HG03064 (cell line): ENCODE data around the gene EMX1.
"Not testable (repeated sequence)": the region's sequence is repeated elsewhere in the genome, so short reads cannot be mapped to it uniquely, and the experiment has no call there.

Experiments used
- ATAC-seq: cut with Tn5 transposase; IDR thresholded peaks from one replicate; pipeline ENCODE4 v1.9.1; 2021; ENCODE audit warnings: low read depth; ENCODE audit not compliant: unreplicated experiment

EMX1 gene

DNA sequence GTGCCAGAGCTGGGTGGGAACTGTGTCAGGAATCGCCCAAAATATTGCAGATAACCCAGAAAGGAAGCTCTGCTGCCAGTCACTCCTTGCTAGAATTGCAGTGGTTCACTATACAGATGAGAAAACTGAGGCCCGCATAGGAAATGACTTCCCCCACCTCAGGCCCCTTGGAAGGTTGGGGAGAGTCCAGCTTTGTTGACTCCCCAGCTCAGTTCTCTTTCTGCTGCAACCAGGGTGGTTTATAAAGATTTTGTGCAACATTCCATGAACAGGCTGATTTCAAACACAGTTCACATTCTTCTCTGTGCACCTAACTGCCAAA, 18.8 kb upstream of the EMX1 start:
- ATAC-seq, result no peak

DNA sequence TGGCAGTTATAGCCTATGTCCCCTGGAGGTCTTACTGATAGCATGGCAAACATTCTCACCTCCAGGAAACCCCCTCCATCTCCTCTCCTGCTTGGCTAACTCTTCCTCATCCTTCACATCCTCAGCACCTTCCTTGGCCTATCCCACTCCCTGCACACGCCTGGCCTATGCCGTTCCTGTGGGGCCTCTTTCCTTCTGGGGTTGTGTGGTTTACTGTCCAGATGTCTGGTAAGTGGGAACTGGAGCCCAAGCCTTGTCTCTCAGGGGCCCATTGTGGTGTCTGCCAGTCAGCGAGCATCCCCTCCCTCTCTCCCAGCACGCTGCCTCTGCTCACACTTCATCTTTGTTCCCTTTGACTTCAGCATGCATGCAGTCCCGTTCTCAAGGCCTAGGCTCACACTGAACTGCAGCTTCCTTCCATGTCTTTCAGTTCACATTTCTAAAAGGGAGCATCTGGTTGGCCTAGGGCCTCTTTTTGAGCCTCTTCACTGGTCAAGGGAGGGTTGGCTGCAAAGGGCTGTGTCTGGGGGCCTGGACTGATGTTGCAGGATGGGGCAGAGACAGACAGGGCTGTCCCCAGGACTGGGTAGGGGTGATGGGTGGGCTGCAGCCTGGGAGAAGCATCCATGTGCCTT, 17.0 kb upstream of the EMX1 start:
- no peak for ATAC-seq

DNA sequence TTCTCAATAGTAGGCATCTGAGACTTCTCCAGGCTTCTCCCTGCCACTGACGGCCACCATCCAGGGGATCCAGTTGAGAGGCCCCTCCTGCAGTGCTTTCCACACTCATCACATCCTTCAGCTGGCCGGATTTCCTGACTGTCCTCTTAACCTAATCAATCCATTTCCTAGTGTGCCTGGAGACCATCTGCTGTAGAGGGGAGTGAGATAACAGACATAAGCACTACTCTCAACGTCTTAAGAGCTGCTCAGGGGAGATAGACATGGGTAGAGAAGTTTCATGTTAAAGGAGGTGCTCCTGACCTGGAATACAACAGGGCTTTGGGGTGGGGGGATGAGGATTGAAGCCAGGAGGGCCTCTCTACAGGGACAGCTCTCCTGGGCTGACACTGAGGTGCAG, 15.9 kb upstream of the EMX1 start:
- no peak for ATAC-seq

DNA sequence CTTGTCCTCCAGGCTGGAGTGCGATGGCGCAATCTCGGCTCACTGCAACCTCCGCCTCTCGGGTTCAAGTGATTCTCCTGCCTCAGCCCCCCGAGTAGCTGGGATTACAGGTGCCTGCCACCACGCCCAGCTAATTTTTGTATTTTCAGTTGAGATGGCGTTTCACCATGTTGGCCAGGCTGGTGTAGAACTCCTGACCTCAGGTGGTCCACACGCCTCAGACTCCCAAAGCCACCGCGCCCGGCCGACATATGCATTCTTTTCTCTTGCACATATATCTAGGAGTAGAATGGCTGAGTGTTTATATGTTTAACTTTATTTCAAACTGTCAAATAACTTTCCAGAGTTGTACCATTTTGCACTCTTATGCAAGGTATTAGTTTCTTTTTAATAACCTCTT, 9.9 kb upstream of the EMX1 start:
- ATAC-seq, result not testable (repeated sequence)

DNA sequence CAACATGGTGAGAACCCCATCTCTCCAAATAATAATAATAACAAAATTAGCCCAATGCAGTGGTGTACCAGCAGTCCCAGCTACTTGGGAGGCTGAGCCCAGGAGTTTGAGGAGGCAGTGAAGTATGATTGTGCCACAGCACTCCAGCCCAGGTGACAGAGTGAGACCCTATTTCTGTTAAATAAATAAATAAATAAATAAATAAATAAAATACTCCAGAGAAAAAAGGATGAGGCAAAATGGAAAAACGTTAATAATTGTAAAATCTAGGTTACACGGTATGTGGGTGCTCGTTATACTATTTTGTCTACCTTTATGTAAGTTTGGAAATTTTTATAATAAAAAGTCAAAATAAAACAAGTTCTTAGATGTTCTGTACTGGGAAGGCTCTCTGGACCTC, 8.6 kb upstream of the EMX1 start:
- no peak for ATAC-seq

DNA sequence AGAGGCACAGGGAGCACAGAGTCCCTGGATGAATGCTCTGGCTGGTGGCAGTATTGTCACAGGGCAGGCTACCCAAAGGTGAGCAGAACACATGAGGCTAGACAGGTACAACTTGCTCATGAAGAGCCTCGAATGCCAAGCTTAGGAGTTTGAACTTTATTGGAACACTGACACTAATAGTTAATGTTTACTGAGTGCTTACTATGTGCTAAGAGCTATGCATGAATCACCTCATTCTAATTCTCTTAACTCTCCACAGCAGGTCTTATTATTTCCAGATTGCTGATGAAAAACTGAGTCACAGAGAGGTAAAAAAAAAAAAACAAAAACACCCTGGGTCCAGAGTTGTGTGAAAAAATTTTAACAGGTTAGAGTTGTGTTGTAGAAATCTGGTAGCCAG, 6.1 kb upstream of the EMX1 start:
- no peak for ATAC-seq

DNA sequence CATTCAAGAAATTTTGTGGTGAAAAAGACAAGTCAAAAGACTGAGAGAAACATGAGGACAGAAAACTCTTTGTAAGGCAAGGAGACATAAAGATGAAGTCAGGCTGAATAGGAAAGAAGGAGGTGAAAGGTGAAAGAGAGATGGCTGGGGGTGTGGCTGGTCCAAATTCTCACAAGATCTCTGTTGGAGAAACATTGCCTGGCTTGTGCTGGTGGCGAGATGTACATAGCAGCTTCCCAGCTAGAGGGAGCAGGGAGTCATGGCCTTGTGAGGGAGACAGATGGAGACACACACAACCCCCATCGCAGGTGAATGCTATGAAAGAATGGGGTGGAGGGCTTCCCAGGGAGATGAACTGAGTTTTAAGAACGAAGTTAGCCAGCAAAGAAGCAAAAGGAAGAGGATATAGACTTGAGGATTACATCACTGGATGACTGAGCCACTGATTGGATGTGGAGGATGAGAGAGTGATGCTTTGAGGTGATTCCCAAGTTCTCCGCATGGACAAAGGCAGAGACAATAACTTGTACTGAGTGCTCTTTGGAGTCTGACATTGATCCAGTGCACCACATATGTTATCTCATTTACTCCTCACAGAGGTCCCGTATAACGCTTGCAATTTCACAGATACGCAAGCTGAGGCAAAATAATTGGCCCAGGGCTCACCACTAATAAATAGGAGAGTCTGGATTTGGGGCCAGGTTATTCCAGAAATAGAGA, 3.7 kb upstream of the EMX1 start:
- ATAC-seq, result no peak

DNA sequence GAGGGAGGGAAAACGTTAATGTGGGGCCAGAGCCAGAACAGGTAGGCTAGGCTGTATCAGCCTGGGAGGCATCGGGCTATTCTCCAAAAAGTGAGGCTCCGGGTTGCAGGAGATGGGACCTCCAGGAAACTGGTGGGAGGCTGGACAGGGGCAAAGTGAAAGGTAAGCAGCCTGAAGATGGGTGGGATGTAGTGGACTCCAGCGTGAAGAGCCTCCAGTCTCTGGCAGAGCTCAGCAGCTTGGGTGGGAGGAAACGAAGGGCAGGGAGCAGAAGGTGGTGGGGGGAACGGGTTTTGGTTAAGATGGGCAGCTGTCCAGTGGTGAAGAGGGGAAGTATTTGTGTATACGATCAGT, 3.1 kb upstream of the EMX1 start:
- ATAC-seq, result no peak

DNA sequence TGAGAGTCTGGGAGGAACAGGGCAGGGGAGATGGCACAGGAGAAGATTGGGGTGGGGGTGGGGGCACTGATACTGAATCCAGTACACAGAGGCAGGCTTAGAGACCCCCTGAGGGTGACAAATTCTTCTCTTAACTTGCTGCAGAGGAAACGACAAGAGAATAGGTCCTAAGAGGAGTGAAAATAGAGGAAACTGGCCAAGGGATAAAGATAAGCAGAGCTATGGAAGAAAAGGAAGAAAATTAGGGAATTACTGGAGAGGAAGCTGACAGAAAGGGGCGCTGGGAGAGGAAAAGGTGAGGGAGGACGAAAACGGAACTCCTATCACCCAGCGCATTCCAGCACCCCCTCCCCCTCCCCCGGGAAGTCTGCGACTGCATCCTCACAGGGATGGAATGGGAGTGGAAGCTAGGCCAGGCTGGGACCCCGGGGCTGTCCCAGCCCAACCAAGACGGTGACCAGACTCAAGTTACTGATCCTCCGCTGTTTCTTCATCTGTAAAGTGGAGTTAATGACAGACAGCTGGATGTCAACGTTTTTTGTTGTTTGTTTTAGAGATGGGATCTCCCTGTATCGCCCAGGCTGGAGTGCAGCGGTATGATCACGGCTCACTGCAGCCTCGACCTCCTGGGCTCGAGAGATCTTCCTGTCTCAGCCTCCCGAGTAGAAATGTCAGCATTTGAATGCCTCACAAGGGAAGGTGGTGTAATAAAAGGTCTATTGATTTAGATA, 2.6 kb upstream of the EMX1 start:
- no peak for ATAC-seq

DNA sequence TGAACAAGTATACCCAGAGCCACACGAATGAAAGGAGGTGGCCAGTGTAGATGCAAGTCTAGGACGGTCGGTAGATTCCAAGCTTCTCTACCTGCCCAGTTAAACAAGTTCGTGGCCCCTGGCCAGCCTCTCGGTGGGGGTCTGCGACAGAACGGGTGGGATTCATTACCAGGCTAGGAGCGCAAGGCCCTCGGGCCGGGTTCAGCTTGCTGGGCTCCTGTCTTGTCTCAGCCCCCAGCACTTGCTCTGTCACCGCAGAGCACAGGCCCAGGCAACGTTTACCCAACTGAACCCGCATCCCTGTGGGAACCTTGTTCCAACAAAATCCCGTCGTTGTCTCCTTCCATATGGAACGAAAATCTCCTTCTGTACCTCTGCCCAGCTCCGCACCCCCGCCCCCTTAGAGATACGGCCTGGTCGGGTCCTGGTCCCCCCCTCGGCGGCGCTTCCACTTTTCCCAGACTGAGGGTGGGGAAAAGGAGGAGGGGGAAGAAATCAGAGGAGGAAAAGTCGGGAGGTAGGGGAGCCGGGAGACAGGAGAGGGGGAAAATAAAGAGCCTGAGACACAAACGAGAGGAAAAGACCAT, 1.9 kb upstream of the EMX1 start:
- ATAC-seq, result no peak

DNA sequence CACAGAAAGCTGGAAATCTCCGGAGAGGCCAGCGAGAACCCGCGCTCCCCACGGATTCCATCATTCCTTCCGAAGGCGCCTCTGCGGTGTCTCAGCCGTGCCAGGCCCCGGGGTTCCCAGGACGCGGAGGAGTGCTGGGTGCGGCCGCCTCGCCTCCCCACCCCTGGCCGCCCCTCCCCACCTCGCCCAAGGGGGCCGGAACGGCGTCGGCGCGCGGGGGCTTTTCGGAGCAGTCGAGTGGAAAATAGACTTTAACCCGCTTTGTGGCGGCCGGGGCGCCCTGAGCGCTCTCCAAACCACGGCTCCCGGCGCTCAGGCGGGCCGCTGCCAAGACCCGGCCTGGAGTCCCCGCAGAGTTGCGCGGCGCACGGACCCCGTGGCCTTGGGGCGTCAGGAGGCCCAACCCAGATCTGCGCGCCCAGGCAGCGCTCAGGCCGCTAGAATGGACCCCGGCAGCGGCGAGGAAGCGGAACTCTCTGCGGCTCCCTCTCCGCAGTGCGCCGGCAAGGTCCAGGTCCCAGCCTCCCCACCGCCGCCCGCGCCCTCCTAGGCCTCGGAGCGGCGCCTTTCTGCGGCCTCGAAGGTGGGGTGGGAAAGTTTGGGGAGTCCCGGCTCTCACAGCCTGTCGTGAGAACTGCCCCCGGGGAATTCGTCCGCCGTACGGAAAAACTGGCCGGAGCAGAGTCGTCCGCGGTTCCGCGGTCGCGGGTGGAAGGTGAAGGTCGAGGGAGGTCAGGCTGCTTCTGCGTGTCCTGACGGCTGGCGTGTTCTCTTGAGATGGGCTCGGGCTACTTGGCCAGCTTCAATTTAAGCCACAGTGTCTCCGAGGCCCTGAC, 1.2 kb upstream of the EMX1 start:
- peak; percentile 47 for ATAC-seq

DNA sequence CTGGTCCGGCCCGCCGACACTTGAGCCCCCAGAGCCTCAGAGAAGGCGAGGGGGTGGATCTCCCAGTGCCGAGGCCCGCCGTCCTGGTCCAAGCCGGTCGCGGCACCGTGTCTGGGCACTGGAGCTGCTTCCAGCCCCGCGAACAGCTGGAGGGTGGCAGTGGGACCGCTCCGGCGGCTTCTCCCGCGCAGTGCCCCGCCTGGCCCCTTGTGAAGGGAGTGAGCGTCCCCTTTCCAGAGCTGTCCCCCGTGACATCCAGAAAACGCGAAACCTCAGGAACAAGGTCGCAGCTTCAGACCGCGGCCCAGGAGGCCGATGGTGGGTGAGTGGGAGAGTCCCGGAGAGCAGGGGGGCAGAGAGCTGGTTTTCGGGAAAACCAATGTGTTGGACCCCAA, 579 bp upstream of the EMX1 start:
- ATAC-seq, result no peak

DNA sequence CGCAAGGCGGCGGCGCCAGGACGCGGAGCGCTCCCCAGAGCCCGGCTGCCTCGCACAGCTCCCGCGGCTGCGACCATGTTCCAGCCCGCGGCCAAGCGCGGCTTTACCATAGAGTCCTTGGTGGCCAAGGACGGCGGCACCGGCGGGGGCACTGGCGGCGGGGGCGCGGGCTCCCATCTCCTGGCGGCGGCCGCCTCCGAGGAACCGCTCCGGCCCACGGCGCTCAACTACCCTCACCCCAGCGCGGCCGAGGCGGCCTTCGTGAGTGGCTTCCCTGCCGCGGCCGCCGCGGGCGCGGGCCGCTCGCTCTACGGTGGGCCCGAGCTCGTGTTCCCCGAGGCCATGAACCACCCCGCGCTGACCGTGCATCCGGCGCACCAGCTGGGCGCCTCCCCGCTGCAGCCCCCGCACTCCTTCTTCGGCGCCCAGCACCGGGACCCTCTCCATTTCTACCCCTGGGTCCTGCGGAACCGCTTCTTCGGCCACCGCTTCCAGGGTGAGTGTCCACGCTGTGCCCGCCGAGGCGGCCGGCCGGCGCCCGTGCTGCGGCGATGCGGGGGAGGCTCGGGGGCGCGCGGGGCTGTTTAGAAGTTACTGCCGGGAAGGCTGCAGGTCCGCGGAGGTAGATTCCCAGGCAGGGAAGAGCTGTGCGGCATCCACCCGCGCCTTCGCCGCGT, 696 bp downstream of the EMX1 start:
- ATAC-seq, result no peak

DNA sequence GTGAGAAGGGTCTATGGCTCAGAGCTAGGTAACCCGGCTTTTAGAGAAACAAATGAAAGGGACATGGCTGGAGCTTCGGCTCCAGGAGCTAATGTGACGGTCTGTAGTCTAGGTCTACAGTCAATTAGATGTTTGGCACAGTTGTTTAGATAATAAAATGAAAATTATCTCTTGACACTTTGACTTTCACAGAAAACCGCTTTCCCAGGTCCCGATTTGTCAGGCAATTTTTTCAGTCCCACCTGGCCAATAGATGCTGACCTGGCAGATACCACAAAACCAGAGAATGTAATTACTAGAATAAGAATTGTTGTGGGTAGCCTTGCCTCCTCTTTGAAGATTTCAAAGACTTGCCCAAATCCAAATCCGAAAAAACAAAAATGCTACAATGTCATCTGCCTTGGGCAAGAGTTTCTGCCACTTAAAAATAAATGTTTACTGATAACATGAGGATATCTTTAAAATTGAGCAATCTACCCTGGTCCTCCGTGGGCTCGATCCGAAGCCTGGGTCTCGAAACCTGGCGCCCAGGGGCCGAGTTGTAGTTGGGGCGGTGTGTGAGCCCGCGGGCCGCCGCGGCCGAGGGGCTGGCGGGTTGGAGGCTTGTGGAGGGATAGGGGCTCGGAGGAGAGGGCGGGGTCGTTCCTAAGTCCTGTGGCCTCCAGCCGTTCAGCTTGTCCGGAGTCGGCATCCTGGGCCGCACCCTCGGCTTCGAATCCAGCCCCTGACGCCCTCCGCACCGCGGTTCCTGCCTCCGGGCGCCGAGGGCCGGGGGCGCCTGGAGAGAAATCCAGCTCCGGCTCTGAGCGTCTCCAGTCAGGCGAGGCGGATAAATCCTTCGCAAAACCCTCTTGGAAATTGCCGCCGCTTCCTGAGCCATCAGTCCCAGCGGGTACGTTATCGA, 2.3 kb downstream of the EMX1 start:
- ATAC-seq, result no peak

DNA sequence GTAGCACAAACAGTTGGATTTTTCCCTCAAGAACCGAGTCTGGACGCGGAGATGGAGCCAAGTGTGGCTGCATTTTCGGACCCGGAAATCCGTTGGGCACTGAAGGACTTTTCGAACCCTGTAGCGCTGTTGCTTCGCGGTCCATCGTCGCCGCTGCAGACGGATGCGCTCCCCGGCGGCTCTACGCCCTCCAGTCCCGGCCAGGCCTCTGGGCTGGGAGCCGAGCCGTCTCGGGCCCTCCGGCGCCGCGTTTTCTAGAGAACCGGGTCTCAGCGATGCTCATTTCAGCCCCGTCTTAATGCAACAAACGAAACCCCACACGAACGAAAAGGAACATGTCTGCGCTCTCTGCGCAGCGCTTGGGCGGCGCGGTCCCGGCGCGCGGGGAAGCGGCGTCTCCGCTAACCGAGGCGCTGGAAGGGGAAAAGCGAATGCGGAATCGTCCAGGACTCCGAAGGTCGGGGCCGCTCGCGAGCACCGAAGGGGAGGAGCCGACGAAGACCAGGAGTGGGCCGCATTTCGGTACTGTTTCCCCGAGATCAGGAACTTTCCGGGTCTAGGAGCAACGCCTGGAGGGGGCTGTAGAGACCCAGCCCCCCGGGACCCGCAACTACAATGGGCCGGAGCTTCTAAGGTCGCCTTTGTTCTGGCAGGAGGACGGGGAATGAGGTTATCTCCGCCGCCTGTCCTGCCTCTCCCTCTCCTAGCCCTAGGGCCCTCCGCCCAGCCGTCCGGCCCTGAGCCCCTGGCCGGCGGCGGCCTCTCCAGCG, 3.2 kb downstream of the EMX1 start:
- no peak for ATAC-seq

DNA sequence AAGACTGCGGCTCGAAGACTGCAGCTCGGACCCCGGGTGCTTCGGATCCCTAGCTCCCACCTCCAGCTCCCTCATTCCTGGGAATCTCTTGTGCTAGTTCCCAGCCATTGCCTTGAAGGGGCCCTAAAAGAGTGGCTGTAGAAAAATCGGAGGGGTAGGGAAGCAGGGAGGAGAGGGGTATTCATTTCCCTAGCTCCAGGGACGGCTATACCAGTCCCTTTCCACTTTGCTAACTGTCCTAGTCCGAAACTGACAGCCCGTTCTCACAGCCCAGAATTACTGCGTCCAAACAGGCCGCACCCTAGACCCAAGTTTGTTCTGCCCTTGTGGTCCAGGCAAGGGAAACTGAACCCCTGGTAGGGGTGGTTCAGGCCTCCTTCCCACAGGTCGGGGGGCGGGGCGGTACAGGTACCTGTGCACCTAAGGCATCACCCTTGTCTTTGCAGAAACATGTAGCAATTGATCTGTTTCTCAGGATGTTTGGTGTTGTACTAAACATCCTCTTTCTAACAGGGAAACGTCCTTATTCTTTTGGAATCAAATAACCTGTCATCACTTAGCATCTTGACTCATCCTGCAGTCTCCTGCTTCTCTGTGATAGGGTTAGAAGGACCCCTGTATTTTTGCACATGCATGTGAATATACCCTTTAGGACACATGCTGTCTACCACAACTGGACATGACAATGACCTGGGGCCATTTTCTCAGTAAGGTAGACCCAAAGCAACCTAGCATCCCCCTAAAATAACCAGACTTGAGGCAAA, 4.0 kb downstream of the EMX1 start:
- no peak for ATAC-seq

DNA sequence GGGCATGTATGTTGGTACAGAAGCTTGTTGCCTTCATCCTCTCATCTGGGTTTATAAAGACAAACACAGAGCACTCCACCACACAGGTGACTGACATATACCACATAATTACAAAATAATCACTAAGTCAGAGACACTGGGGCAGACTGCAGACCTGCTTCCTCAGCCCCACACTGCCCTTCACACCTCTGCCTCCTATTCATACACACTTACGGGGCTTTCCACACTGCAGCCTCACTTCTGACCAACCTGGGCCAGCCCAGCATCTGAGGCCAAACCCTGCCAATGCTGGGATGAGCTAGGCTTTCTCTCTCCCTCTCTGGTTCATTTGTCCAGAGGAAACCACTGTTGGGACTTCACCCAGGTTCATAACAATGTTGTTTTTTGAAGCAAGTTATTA, 4.5 kb downstream of the EMX1 start:
- ATAC-seq, result no peak

DNA sequence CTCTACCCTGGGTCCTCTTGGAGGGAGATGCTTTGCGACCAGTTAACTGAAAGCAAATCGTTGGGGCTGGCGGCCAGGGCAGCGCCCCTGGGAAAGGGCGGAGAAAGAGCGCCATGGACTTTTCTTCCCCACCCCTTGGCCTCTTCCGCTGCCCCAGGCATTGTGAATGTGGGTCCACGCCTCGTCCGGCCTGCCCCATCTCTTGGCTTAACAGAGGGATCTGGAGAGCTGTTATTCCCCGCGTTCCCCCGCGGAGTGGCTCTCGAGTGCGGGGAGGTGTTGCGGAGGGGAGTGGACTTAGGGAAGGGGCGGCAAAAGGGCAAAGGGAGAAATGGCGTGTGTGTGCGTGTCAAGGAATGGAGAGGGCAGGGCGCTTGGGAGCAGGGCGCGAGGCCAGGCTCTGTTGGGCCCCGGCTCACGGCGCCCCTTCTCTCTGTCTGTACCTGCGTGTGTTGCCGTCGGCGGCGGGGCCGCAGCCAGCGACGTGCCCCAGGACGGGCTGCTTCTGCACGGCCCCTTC, 6.6 kb downstream of the EMX1 start:
- no peak for ATAC-seq
